Skeletal muscle satellite cell (primary cell): ENCODE data around the gene ZNF710. TPM values are rescaled to one million over a fixed set of nuclear protein-coding genes. Genes with fewer than 3 reads are reported as not detected.

Experiments
- H3K27me3 ChIP-seq: 2 replicates; pipeline ENCODE4 v1.7.0; 2013; ENCODE audit warnings: low read length; ENCODE audit not compliant: control insufficient read depth, insufficient read depth
- H3K36me3 ChIP-seq: 2 replicates; pipeline ENCODE4 v1.7.0; 2013; ENCODE audit warnings: mild to moderate bottlenecking, control low read depth, low read length; ENCODE audit not compliant: insufficient read depth
- H3K4me1 ChIP-seq: 2 replicates; pipeline ENCODE4 v1.7.0; 2013; ENCODE audit warnings: low read length; ENCODE audit not compliant: control insufficient read depth, insufficient read depth
- H3K4me2 ChIP-seq: 2 replicates; pipeline ENCODE4 v1.7.0; 2013; ENCODE audit warnings: mild to moderate bottlenecking, low read length
- H3K4me3 ChIP-seq: 2 replicates; pipeline ENCODE4 v1.7.0; 2013; ENCODE audit warnings: low read length
- H3K9ac ChIP-seq: 2 replicates; pipeline ENCODE4 v1.7.0; 2013; ENCODE audit warnings: mild to moderate bottlenecking, low read depth, low read length, moderate library complexity
- H3K9me3 ChIP-seq: replicated peaks from 2 replicates; pipeline ENCODE4 v1.7.0; 2013; ENCODE audit warnings: mild to moderate bottlenecking, control low read depth, low read length
- small RNA-seq: library from RNA; depleted of rRNA; stranded (forward); fragments of <200 nt; gene quantifications from one replicate; pipeline ENCODE3, GENCODE V24; 2012

The ZNF710 gene

GRCh38 chr15:90126596-90127435 lies 125.7 kb downstream of the ZNF710 start:
- H3K4me2 ChIP-seq: no peak overlapping the region
- no peaks in the 10 kb centered on the region for H3K4me1 ChIP-seq
- no peaks in the 10 kb centered on the region for H3K9me3 ChIP-seq
- H3K36me3 ChIP-seq: no peaks in the 10 kb centered on the region
- no peak overlapping the region for H3K9ac ChIP-seq
- no peak overlapping the region for H3K4me3 ChIP-seq
- H3K27me3 ChIP-seq: peaks cover 24% of the 10 kb centered on the region

GRCh38 chr15:90130291-90130690 lies 129.2 kb downstream of the ZNF710 start:
- H3K9me3 ChIP-seq: no peaks in the 10 kb centered on the region
- H3K4me3 ChIP-seq: no peak overlapping the region
- peaks cover 29% of the 10 kb centered on the region for H3K27me3 ChIP-seq
- no peaks in the 10 kb centered on the region for H3K36me3 ChIP-seq
- H3K9ac ChIP-seq: no peak overlapping the region
- H3K4me2 ChIP-seq: no peak overlapping the region
- no peaks in the 10 kb centered on the region for H3K4me1 ChIP-seq

Small RNA genes lying within 50 kb of the gene (small RNA-seq; reads per million reads assigned to genes)
- 2.4 reads per million, percentile 71 among the genes with 10 or more reads in this experiment for gene MIR3174
- not detected for gene RF00066
